GM23338 (cell line): Measurements from ENCODE around the gene SPHK1. TPM values are rescaled to one million over a fixed set of nuclear protein-coding genes. Genes with fewer than 3 reads are reported as not detected.

Experiments
- ATAC-seq: fragments of 200-7000 bp; cut with Tn5 transposase; 3 replicates; pipeline ENCODE4 v1.9.1; 2020
- DNase-seq: peaks from one replicate; pipeline ENCODE4 v3.0.0-alpha.2; 2015; ENCODE audit warnings: low spot score
- H2AFZ ChIP-seq: fragments of 200-600 bp; sonication (generic); 2 replicates; pipeline ENCODE4 v1.8.0; 2016; ENCODE audit warnings: antibody characterized with exemption, mild to moderate bottlenecking, moderate library complexity
- H3F3A ChIP-seq: fragments of 200-600 bp; sonication (generic); replicated peaks from 2 replicates; pipeline ENCODE4 v1.8.0; 2017; ENCODE audit warnings: antibody characterized with exemption, mixed run types, low read depth
- H3K27ac ChIP-seq: fragments of 200-600 bp; sonication (generic); 2 replicates; pipeline ENCODE4 v1.6.1; 2016; ENCODE audit warnings: low read depth
- H3K27me3 ChIP-seq: fragments of 200-600 bp; sonication (generic); 2 replicates; pipeline ENCODE4 v1.8.0; 2016; ENCODE audit warnings: mild to moderate bottlenecking, mixed run types, moderate library complexity; ENCODE audit not compliant: insufficient read depth
- H3K36me3 ChIP-seq: fragments of 200-600 bp; sonication (generic); 2 replicates; pipeline ENCODE4 v1.8.0; 2016; ENCODE audit warnings: mild to moderate bottlenecking; ENCODE audit not compliant: insufficient read depth
- H3K4me1 ChIP-seq: fragments of 200-600 bp; sonication (generic); 2 replicates; pipeline ENCODE4 v1.8.0; 2016; ENCODE audit warnings: mild to moderate bottlenecking, moderate library complexity; ENCODE audit not compliant: insufficient read depth
- H3K4me2 ChIP-seq: fragments of 200-600 bp; sonication (generic); 2 replicates; pipeline ENCODE4 v1.7.1; 2017; ENCODE audit warnings: mixed run types
- H3K4me3 ChIP-seq: fragments of 200-600 bp; sonication (generic); 2 replicates; pipeline ENCODE4 v1.6.1; 2016; ENCODE audit warnings: mixed run types
- H3K79me2 ChIP-seq: fragments of 200-600 bp; sonication (generic); replicated peaks from 2 replicates; pipeline ENCODE4 v1.8.0; 2017; ENCODE audit warnings: mild to moderate bottlenecking; ENCODE audit not compliant: insufficient read depth
- H3K9me2 ChIP-seq: fragments of 200-600 bp; sonication (generic); 2 replicates; pipeline ENCODE4 v1.8.0; 2017; ENCODE audit not compliant: insufficient read depth
- H4K20me1 ChIP-seq: fragments of 200-600 bp; sonication (generic); replicated peaks from 2 replicates; pipeline ENCODE4 v1.8.0; 2017; ENCODE audit warnings: mild to moderate bottlenecking; ENCODE audit not compliant: insufficient read depth
- H3K27ac Mint-ChIP-seq: 2 replicates; pipeline ENCODE4 v1.8.0; 2020; ENCODE audit warnings: inconsistent platforms, mild to moderate bottlenecking, moderate library complexity, mixed read lengths
- H3K27me3 Mint-ChIP-seq: 3 replicates; pipeline ENCODE4 v1.8.0; 2022; ENCODE audit warnings: low read depth, mild to moderate bottlenecking, moderate library complexity, mixed read lengths, inconsistent platforms; ENCODE audit not compliant: insufficient read depth, poor library complexity
- H3K36me3 Mint-ChIP-seq: 3 replicates; pipeline ENCODE4 v1.8.0; 2021; ENCODE audit warnings: low read depth, mild to moderate bottlenecking, inconsistent platforms, moderate library complexity, mixed read lengths
- H3K4me1 Mint-ChIP-seq: 3 replicates; pipeline ENCODE4 v1.8.0; 2020; ENCODE audit warnings: mild to moderate bottlenecking, inconsistent platforms, mixed read lengths
- H3K4me3 Mint-ChIP-seq: 3 replicates; pipeline ENCODE4 v1.8.0; 2021; ENCODE audit warnings: moderate library complexity, mild to moderate bottlenecking, inconsistent platforms, mixed read lengths
- H3K9me3 Mint-ChIP-seq: 3 replicates; pipeline ENCODE4 v1.8.0; 2020; ENCODE audit warnings: moderate library complexity, mild to moderate bottlenecking, inconsistent platforms, mixed read lengths
- EZH2 ChIP-seq: fragments of 200-600 bp; sonication (generic); IDR thresholded peaks from one replicate; pipeline ENCODE4 v1.8.0; 2017; ENCODE audit warnings: antibody characterized with exemption, mild to moderate bottlenecking, low read depth; ENCODE audit not compliant: unreplicated experiment
- JUNB ChIP-seq: IDR thresholded peaks from one replicate; pipeline ENCODE4 v1.6.1; 2016; ENCODE audit warnings: antibody characterized with exemption; ENCODE audit not compliant: unreplicated experiment
- POLR2AphosphoS5 ChIP-seq: IDR thresholded peaks from 2 replicates; pipeline ENCODE4 v1.6.1; 2016; ENCODE audit warnings: antibody characterized with exemption, low read depth
- ZNF114 ChIP-seq: fragments of 250-450 bp; sonication (Bioruptor Pico); IDR thresholded peaks from 2 replicates; pipeline ENCODE4 v1.5.0; 2020; ENCODE audit warnings: mild to moderate bottlenecking, moderate library complexity
- ZNF462 ChIP-seq: fragments of 250-450 bp; sonication (Bioruptor Pico); IDR thresholded peaks from 2 replicates; pipeline ENCODE4 v1.5.0; 2020; ENCODE audit warnings: mild to moderate bottlenecking, moderate library complexity
- polyA plus RNA-seq: library from polyadenylated mRNA; unstranded; fragments of >200 nt; fragmentation: Nextera tagmentation; extraction: Ambion mirVana; gene quantifications from 2 replicates; pipeline ENCODE4 v1.2.1, GENCODE V29; 2016
- total RNA-seq: library from RNA; depleted of rRNA; stranded (reverse); fragments of >200 nt; shearing (Covaris generic); gene quantifications from 2 replicates; pipeline ENCODE4 v1.2.3, GENCODE V29; 2014
- TF ChIP-seq, protein P1 (sequence below), 2 experiments: fragments of 200-600 bp in 1 of 2; sonication (generic) in 1 of 2; conservative IDR thresholded peaks; 2 replicates each; pipeline versions ENCODE4 v1.5.1 to v1.6.1; 2016 to 2017; ENCODE audit warnings: antibody characterized with exemption in 2 of 2, low read depth in 2 of 2, mild to moderate bottlenecking in 2 of 2, moderate library complexity in 1 of 2
- TF ChIP-seq, protein P2 (sequence below): IDR thresholded peaks from 2 replicates; pipeline ENCODE4 v1.6.1; 2016; ENCODE audit warnings: antibody characterized with exemption

The SPHK1 gene
- total and polyA plus RNA-seq, 2 experiments from 2014 or later = 1.3 to 3.2 TPM

- no peak overlapping the region for H3K27ac ChIP-seq
- no peaks in the 10 kb centered on the region for H3K4me1 ChIP-seq
- H2AFZ ChIP-seq = no peak overlapping the region
- Mint-ChIP-seq H3K9me3 (no peaks in the 10 kb centered on the region), H3K27ac (no peak overlapping the region), H3K27me3 (peaks cover 9% of the 10 kb centered on the region), H3K4me1 (no peaks in the 10 kb centered on the region; the same call in 2 of the 3 replicates), H3K4me3 (no peak overlapping the region), H3K36me3 (peaks cover 93% of the 10 kb centered on the region)
- TF ChIP-seq POLR2AphosphoS5 (no peak), ZNF462 (CRISPR knock-in tag) (no peak), EZH2 (no peak), ZNF114 (CRISPR knock-in tag) (no peak), JUNB (no peak)
- TF ChIP-seq, protein P1, sequence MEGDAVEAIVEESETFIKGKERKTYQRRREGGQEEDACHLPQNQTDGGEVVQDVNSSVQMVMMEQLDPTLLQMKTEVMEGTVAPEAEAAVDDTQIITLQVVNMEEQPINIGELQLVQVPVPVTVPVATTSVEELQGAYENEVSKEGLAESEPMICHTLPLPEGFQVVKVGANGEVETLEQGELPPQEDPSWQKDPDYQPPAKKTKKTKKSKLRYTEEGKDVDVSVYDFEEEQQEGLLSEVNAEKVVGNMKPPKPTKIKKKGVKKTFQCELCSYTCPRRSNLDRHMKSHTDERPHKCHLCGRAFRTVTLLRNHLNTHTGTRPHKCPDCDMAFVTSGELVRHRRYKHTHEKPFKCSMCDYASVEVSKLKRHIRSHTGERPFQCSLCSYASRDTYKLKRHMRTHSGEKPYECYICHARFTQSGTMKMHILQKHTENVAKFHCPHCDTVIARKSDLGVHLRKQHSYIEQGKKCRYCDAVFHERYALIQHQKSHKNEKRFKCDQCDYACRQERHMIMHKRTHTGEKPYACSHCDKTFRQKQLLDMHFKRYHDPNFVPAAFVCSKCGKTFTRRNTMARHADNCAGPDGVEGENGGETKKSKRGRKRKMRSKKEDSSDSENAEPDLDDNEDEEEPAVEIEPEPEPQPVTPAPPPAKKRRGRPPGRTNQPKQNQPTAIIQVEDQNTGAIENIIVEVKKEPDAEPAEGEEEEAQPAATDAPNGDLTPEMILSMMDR (conservative IDR thresholded peaks at IDR 0.05; ENCODE audit: low read depth in 2 of 2) = no peak
- TF ChIP-seq, protein P2, sequence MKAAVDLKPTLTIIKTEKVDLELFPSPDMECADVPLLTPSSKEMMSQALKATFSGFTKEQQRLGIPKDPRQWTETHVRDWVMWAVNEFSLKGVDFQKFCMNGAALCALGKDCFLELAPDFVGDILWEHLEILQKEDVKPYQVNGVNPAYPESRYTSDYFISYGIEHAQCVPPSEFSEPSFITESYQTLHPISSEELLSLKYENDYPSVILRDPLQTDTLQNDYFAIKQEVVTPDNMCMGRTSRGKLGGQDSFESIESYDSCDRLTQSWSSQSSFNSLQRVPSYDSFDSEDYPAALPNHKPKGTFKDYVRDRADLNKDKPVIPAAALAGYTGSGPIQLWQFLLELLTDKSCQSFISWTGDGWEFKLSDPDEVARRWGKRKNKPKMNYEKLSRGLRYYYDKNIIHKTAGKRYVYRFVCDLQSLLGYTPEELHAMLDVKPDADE = no peak
- H3K36me3 ChIP-seq = peaks cover 44% of the 10 kb centered on the region
- peaks cover 4% of the 10 kb centered on the region; the same call in 1 of the 2 replicates for H4K20me1 ChIP-seq
- H3K4me2 ChIP-seq = no peak overlapping the region
- peaks cover 20% of the 10 kb centered on the region for H3F3A ChIP-seq
- no peak for ATAC-seq
- DNase-seq = no peak
- H3K79me2 ChIP-seq = peaks cover 4% of the 10 kb centered on the region; the same call in 1 of the 2 replicates
- no peaks in the 10 kb centered on the region for H3K27me3 ChIP-seq
- no peak overlapping the region for H3K4me3 ChIP-seq
- no peaks in the 10 kb centered on the region for H3K9me2 ChIP-seq
Measured at GRCh38 chr17:76399175-76400172, 15.1 kb downstream of the SPHK1 start.
